PFSK-1 (cell line): ENCODE measurements around the gene EPDR1.

Experiments
- FOXP2 ChIP-seq: optimal IDR thresholded peaks from 2 replicates; pipeline ENCODE3; 2011; ENCODE audit warnings: borderline replicate concordance, control low read depth, inconsistent platforms; ENCODE audit not compliant: insufficient read depth; ENCODE audit errors: extremely low read length, extremely low read depth
- POLR2AphosphoS5 ChIP-seq: IDR thresholded peaks from 2 replicates; pipeline ENCODE4 v1.6.1; 2012; ENCODE audit warnings: low read depth, mild to moderate bottlenecking, control low read depth, low read length, moderate library complexity
- REST ChIP-seq, 2 experiments: IDR thresholded peaks; 2 replicates each; pipeline versions ENCODE4 v1.6.1 to v1.8.0; 2011 to 2012; ENCODE audit warnings: low read depth in 2 of 2, low read length in 2 of 2, control low read depth in 1 of 2, inconsistent platforms in 1 of 2, mild to moderate bottlenecking in 1 of 2, moderate library complexity in 1 of 2; ENCODE audit not compliant: insufficient read depth in 1 of 2
- SIN3A ChIP-seq: IDR thresholded peaks from 2 replicates; pipeline ENCODE4 v1.6.1; 2012; ENCODE audit warnings: mild to moderate bottlenecking, low read length, moderate library complexity, borderline replicate concordance; ENCODE audit not compliant: insufficient read depth
- TAF1 ChIP-seq: IDR thresholded peaks from 2 replicates; pipeline ENCODE4 v1.6.1; 2012; ENCODE audit warnings: low read length, control low read depth, borderline replicate concordance; ENCODE audit not compliant: insufficient read depth

The EPDR1 gene

GRCh38 chr7:37943905-37944736, 23.7 kb downstream of the EPDR1 start:
- TF ChIP-seq TAF1 (no peak), REST (IDR thresholded peaks at IDR 0.05; ENCODE audit: insufficient read depth in 1 of 2, low read depth in 2 of 2, low read length in 2 of 2) (no peak), FOXP2 (no peak)

DNA sequence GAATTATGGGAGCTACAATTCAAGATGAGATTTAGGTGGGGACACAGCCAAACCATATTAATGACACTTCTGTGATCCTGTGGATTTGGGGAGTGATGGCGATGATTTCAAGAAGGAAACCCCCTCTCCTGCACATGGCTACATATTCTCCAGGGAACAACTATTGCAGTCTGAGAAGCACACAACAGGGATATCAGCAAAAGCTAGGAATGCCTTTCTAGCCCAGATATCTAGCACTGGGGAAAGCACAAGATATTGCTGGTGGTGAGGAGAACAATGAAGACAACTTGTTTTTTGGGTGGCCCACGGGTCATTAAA, 24.3 kb downstream of the EPDR1 start:
- TF ChIP-seq POLR2AphosphoS5 = no peak
- TF ChIP-seq FOXP2 = no peak
- TF ChIP-seq TAF1 = no peak
- no peak for TF ChIP-seq SIN3A
- TF ChIP-seq REST (IDR thresholded peaks at IDR 0.05; ENCODE audit: insufficient read depth in 1 of 2, low read depth in 2 of 2, low read length in 2 of 2) = no peak

GRCh38 chr7:37945336-37945735, 24.9 kb downstream of the EPDR1 start:
- TF ChIP-seq FOXP2 (no peak), REST (IDR thresholded peaks at IDR 0.05; ENCODE audit: insufficient read depth in 1 of 2, low read depth in 2 of 2, low read length in 2 of 2) (no peak), TAF1 (no peak), SIN3A (no peak), POLR2AphosphoS5 (no peak)

GRCh38 chr7:37947138-37947940, 26.9 kb downstream of the EPDR1 start:
- no peak for TF ChIP-seq POLR2AphosphoS5
- no peak for TF ChIP-seq TAF1
- TF ChIP-seq REST (IDR thresholded peaks at IDR 0.05; ENCODE audit: insufficient read depth in 1 of 2, low read depth in 2 of 2, low read length in 2 of 2) = no peak
- no peak for TF ChIP-seq SIN3A
- no peak for TF ChIP-seq FOXP2
